GM23338 (cell line): ENCODE measurements around the gene TMEM119. TPM values are rescaled to one million over a fixed set of nuclear protein-coding genes. Genes with fewer than 3 reads are reported as not detected.

Source experiments
- ATAC-seq: fragments of 200-7000 bp; cut with Tn5 transposase; 3 replicates; pipeline ENCODE4 v1.9.1; 2020
- DNase-seq: peaks from one replicate; pipeline ENCODE4 v3.0.0-alpha.2; 2015; ENCODE audit warnings: low spot score
- H2AFZ ChIP-seq: fragments of 200-600 bp; sonication (generic); 2 replicates; pipeline ENCODE4 v1.8.0; 2016; ENCODE audit warnings: antibody characterized with exemption, mild to moderate bottlenecking, moderate library complexity
- H3F3A ChIP-seq: fragments of 200-600 bp; sonication (generic); replicated peaks from 2 replicates; pipeline ENCODE4 v1.8.0; 2017; ENCODE audit warnings: antibody characterized with exemption, mixed run types, low read depth
- H3K27ac ChIP-seq: fragments of 200-600 bp; sonication (generic); 2 replicates; pipeline ENCODE4 v1.6.1; 2016; ENCODE audit warnings: low read depth
- H3K27me3 ChIP-seq: fragments of 200-600 bp; sonication (generic); 2 replicates; pipeline ENCODE4 v1.8.0; 2016; ENCODE audit warnings: mild to moderate bottlenecking, mixed run types, moderate library complexity; ENCODE audit not compliant: insufficient read depth
- H3K36me3 ChIP-seq: fragments of 200-600 bp; sonication (generic); 2 replicates; pipeline ENCODE4 v1.8.0; 2016; ENCODE audit warnings: mild to moderate bottlenecking; ENCODE audit not compliant: insufficient read depth
- H3K4me1 ChIP-seq: fragments of 200-600 bp; sonication (generic); 2 replicates; pipeline ENCODE4 v1.8.0; 2016; ENCODE audit warnings: mild to moderate bottlenecking, moderate library complexity; ENCODE audit not compliant: insufficient read depth
- H3K4me2 ChIP-seq: fragments of 200-600 bp; sonication (generic); 2 replicates; pipeline ENCODE4 v1.7.1; 2017; ENCODE audit warnings: mixed run types
- H3K4me3 ChIP-seq: fragments of 200-600 bp; sonication (generic); 2 replicates; pipeline ENCODE4 v1.6.1; 2016; ENCODE audit warnings: mixed run types
- H3K79me2 ChIP-seq: fragments of 200-600 bp; sonication (generic); replicated peaks from 2 replicates; pipeline ENCODE4 v1.8.0; 2017; ENCODE audit warnings: mild to moderate bottlenecking; ENCODE audit not compliant: insufficient read depth
- H3K9me2 ChIP-seq: fragments of 200-600 bp; sonication (generic); 2 replicates; pipeline ENCODE4 v1.8.0; 2017; ENCODE audit not compliant: insufficient read depth
- H4K20me1 ChIP-seq: fragments of 200-600 bp; sonication (generic); replicated peaks from 2 replicates; pipeline ENCODE4 v1.8.0; 2017; ENCODE audit warnings: mild to moderate bottlenecking; ENCODE audit not compliant: insufficient read depth
- H3K27ac Mint-ChIP-seq: 2 replicates; pipeline ENCODE4 v1.8.0; 2020; ENCODE audit warnings: inconsistent platforms, mild to moderate bottlenecking, moderate library complexity, mixed read lengths
- H3K27me3 Mint-ChIP-seq: 3 replicates; pipeline ENCODE4 v1.8.0; 2022; ENCODE audit warnings: low read depth, mild to moderate bottlenecking, moderate library complexity, mixed read lengths, inconsistent platforms; ENCODE audit not compliant: insufficient read depth, poor library complexity
- H3K36me3 Mint-ChIP-seq: 3 replicates; pipeline ENCODE4 v1.8.0; 2021; ENCODE audit warnings: low read depth, mild to moderate bottlenecking, inconsistent platforms, moderate library complexity, mixed read lengths
- H3K4me1 Mint-ChIP-seq: 3 replicates; pipeline ENCODE4 v1.8.0; 2020; ENCODE audit warnings: mild to moderate bottlenecking, inconsistent platforms, mixed read lengths
- H3K4me3 Mint-ChIP-seq: 3 replicates; pipeline ENCODE4 v1.8.0; 2021; ENCODE audit warnings: moderate library complexity, mild to moderate bottlenecking, inconsistent platforms, mixed read lengths
- H3K9me3 Mint-ChIP-seq: 3 replicates; pipeline ENCODE4 v1.8.0; 2020; ENCODE audit warnings: moderate library complexity, mild to moderate bottlenecking, inconsistent platforms, mixed read lengths
- CREB1 ChIP-seq: fragments of 250-450 bp; sonication (Bioruptor Pico); IDR thresholded peaks from 2 replicates; pipeline ENCODE4 v1.5.0; 2020; ENCODE audit warnings: low read depth, mild to moderate bottlenecking, moderate library complexity
- CTCF ChIP-seq, 2 experiments: fragments of 200-600 bp in 1 of 2; sonication (generic) in 1 of 2; conservative IDR thresholded peaks; 2 replicates each; pipeline versions ENCODE4 v1.5.1 to v1.6.1; 2016 to 2017; ENCODE audit warnings: antibody characterized with exemption in 2 of 2, low read depth in 2 of 2, mild to moderate bottlenecking in 2 of 2, moderate library complexity in 1 of 2
- ETS1 ChIP-seq: IDR thresholded peaks from 2 replicates; pipeline ENCODE4 v1.6.1; 2016; ENCODE audit warnings: antibody characterized with exemption
- EZH2 ChIP-seq: fragments of 200-600 bp; sonication (generic); IDR thresholded peaks from one replicate; pipeline ENCODE4 v1.8.0; 2017; ENCODE audit warnings: antibody characterized with exemption, mild to moderate bottlenecking, low read depth; ENCODE audit not compliant: unreplicated experiment
- EZH2phosphoT487 ChIP-seq: fragments of 200-600 bp; sonication (generic); IDR thresholded peaks from one replicate; pipeline ENCODE4 v1.8.1; 2018; ENCODE audit warnings: antibody characterized with exemption; ENCODE audit not compliant: unreplicated experiment
- JUNB ChIP-seq: IDR thresholded peaks from one replicate; pipeline ENCODE4 v1.6.1; 2016; ENCODE audit warnings: antibody characterized with exemption; ENCODE audit not compliant: unreplicated experiment
- NANOG ChIP-seq: IDR thresholded peaks from 2 replicates; pipeline ENCODE4 v1.6.1; 2016; ENCODE audit warnings: antibody characterized with exemption, borderline replicate concordance
- POLR2AphosphoS5 ChIP-seq: IDR thresholded peaks from 2 replicates; pipeline ENCODE4 v1.6.1; 2016; ENCODE audit warnings: antibody characterized with exemption, low read depth
- REST ChIP-seq: IDR thresholded peaks from one replicate; pipeline ENCODE4 v1.6.1; 2018; ENCODE audit warnings: antibody characterized with exemption; ENCODE audit not compliant: unreplicated experiment
- STAT1 ChIP-seq: IDR thresholded peaks from one replicate; pipeline ENCODE4 v1.6.1; 2016; ENCODE audit warnings: antibody characterized with exemption; ENCODE audit not compliant: unreplicated experiment
- ZNF114 ChIP-seq: fragments of 250-450 bp; sonication (Bioruptor Pico); IDR thresholded peaks from 2 replicates; pipeline ENCODE4 v1.5.0; 2020; ENCODE audit warnings: mild to moderate bottlenecking, moderate library complexity
- ZNF462 ChIP-seq: fragments of 250-450 bp; sonication (Bioruptor Pico); IDR thresholded peaks from 2 replicates; pipeline ENCODE4 v1.5.0; 2020; ENCODE audit warnings: mild to moderate bottlenecking, moderate library complexity
- polyA plus RNA-seq: library from polyadenylated mRNA; unstranded; fragments of >200 nt; fragmentation: Nextera tagmentation; extraction: Ambion mirVana; gene quantifications from 2 replicates; pipeline ENCODE4 v1.2.1, GENCODE V29; 2016
- total RNA-seq: library from RNA; depleted of rRNA; stranded (reverse); fragments of >200 nt; shearing (Covaris generic); gene quantifications from 2 replicates; pipeline ENCODE4 v1.2.3, GENCODE V29; 2014

The TMEM119 gene
- total and polyA plus RNA-seq, 2 experiments from 2014 or later, result 0.06 to 0.07 TPM

GRCh38 chr12:108587826-108588225 is 10.1 kb downstream of the TMEM119 start (continued):
- TF ChIP-seq ZNF114 (no peak), ETS1 (no peak), POLR2AphosphoS5 (no peak), STAT1 (no peak), JUNB (no peak), EZH2 (no peak), CREB1 (CRISPR knock-in tag) (no peak), NANOG (no peak), CTCF (conservative IDR thresholded peaks at IDR 0.05; ENCODE audit: low read depth in 2 of 2) (no peak)

GRCh38 chr12:108586306-108586705 is 11.6 kb downstream of the TMEM119 start:
- Mint-ChIP-seq H3K9me3 (no peaks in the 10 kb centered on the region), H3K27me3 (peaks cover 6% of the 10 kb centered on the region), H3K27ac (no peak overlapping the region), H3K4me1 (peaks cover 22% of the 10 kb centered on the region), H3K4me3 (no peak overlapping the region), H3K36me3 (no peaks in the 10 kb centered on the region)
- no peak overlapping the region for H3K4me3 ChIP-seq
- no peaks in the 10 kb centered on the region for H3K36me3 ChIP-seq
- H3K4me2 ChIP-seq, result no peak overlapping the region
- H4K20me1 ChIP-seq, result no peaks in the 10 kb centered on the region
- no peaks in the 10 kb centered on the region for H3F3A ChIP-seq
- DNase-seq (no peak), ATAC-seq (no peak)
- no peaks in the 10 kb centered on the region for H3K9me2 ChIP-seq
- no peaks in the 10 kb centered on the region for H3K79me2 ChIP-seq
- H3K27me3 ChIP-seq, result no peaks in the 10 kb centered on the region
- H3K4me1 ChIP-seq, result no peaks in the 10 kb centered on the region; the same call in 1 of the 2 replicates
- no peak overlapping the region for H2AFZ ChIP-seq
- H3K27ac ChIP-seq, result no peak overlapping the region
- TF ChIP-seq ZNF114 (no peak), REST (no peak), STAT1 (no peak), NANOG (no peak), EZH2phosphoT487 (no peak), ZNF462 (CRISPR knock-in tag) (no peak)
